ENCODE measurements around the gene A1BG.

- no peak for TF ChIP-seq CTCF (IDR thresholded peaks at IDR 0.05 in 2 of 3, conservative IDR thresholded peaks at IDR 0.05 in 1 of 3; ENCODE audit: borderline replicate concordance in 1 of 3, insufficient read depth in 1 of 3, low read depth in 2 of 3, low read length in 2 of 3)
- no peak for TF ChIP-seq POLR2AphosphoS5 (IDR thresholded peaks at IDR 0.05; ENCODE audit: low read depth, low read length)
These were observed 41.5 kb upstream of the A1BG start for GRCh38 chr19:58394821-58395219.
